Nephron (organoid): ENCODE data around the gene TPK1.

Source experiments
- H3K27ac Mint-ChIP-seq, 3 experiments: 2 replicates each; pipeline ENCODE4 v1.8.0; 2020; ENCODE audit warnings: mixed read lengths in 3 of 3, mild to moderate bottlenecking in 2 of 3, moderate library complexity in 1 of 3
- H3K27me3 Mint-ChIP-seq: 2 replicates; pipeline ENCODE4 v1.8.0; 2021; ENCODE audit warnings: low read depth, mild to moderate bottlenecking, moderate library complexity, mixed read lengths
- H3K36me3 Mint-ChIP-seq: 2 replicates; pipeline ENCODE4 v1.8.0; 2020; ENCODE audit warnings: low read depth, mixed read lengths
- H3K4me1 Mint-ChIP-seq: 2 replicates; pipeline ENCODE4 v1.8.0; 2020; ENCODE audit warnings: mixed read lengths
- H3K4me3 Mint-ChIP-seq, 3 experiments: 2 replicates each; pipeline ENCODE4 v1.8.0; 2020; ENCODE audit warnings: mild to moderate bottlenecking in 3 of 3, mixed read lengths in 3 of 3, moderate library complexity in 2 of 3
- H3K9me3 Mint-ChIP-seq: 2 replicates; pipeline ENCODE4 v1.8.0; 2020; ENCODE audit warnings: mixed read lengths
- TF ChIP-seq, protein P1 (sequence below), 3 experiments: fragments of 200-600 bp; sonication (generic); IDR thresholded peaks; one replicate each; pipeline ENCODE4 v1.5.0; 2021; ENCODE audit warnings: antibody characterized with exemption in 3 of 3; ENCODE audit not compliant: unreplicated experiment in 3 of 3

Gene TPK1

DNA sequence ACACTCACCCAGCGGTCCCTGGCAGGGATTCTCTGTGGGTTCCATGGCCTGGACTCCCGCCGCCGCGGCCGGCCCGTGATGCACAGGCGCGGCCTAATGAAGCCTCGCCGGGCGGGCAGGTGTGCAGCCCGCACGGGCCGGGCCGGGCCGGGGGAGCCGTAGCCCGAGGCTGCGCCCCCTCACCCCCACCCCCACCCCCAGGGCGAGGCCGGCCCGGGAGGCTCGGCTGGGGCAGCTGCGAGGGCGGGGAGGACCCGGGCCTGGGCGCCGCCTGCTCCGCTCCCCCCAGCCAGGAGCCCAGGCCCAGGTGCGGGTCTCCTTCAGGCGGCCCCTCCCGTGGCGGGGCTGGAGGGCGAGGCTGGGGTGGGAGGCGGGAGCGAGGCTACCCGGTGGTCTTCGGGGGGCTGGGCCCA, 432.2 kb downstream of the TPK1 start, which contains the start of gene NOBOX:
Gene NOBOX, minus strand, starts transcription at position 45 of the 413 bp plus-strand sequence.
- Mint-ChIP-seq H3K27ac (no peak within 1 kb of the TSS), H3K4me3 (no peak within 1 kb of the TSS), H3K4me1 (peaks cover 4% of the 10 kb centered on the region), H3K27me3 (peaks cover 12% of the 10 kb centered on the region), H3K36me3 (no peaks in the 10 kb centered on the region), H3K9me3 (no peaks in the 10 kb centered on the region)
- TF ChIP-seq, protein P1, sequence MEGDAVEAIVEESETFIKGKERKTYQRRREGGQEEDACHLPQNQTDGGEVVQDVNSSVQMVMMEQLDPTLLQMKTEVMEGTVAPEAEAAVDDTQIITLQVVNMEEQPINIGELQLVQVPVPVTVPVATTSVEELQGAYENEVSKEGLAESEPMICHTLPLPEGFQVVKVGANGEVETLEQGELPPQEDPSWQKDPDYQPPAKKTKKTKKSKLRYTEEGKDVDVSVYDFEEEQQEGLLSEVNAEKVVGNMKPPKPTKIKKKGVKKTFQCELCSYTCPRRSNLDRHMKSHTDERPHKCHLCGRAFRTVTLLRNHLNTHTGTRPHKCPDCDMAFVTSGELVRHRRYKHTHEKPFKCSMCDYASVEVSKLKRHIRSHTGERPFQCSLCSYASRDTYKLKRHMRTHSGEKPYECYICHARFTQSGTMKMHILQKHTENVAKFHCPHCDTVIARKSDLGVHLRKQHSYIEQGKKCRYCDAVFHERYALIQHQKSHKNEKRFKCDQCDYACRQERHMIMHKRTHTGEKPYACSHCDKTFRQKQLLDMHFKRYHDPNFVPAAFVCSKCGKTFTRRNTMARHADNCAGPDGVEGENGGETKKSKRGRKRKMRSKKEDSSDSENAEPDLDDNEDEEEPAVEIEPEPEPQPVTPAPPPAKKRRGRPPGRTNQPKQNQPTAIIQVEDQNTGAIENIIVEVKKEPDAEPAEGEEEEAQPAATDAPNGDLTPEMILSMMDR (IDR thresholded peaks at IDR 0.05; ENCODE audit: unreplicated experiment in 3 of 3), result no peak

DNA sequence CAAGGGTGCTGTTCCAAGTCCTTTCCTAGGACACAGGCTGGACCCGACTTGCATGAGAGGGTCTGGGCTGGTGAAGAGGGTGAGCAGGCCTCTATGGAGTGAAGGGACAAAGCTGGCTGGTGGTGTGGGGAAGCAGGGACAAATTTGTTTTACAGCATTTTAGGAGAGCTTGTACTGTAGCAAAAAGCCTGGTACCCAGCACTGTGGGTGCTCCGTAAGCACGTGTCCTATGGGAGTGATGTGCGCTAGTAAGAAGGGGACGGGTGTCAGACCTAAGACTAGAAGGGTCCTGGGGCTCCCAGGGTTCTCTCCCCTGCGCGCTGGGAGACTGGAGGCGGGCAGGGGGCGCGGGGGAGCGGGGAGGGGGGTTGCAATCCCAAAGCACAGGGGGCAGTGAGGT, 432.8 kb downstream of the TPK1 start:
- Mint-ChIP-seq H3K4me3 (no peak overlapping the region), H3K27me3 (peaks cover 17% of the 10 kb centered on the region), H3K36me3 (no peaks in the 10 kb centered on the region), H3K27ac (no peak overlapping the region), H3K9me3 (no peaks in the 10 kb centered on the region), H3K4me1 (peaks cover 4% of the 10 kb centered on the region)
- TF ChIP-seq, protein P1 (IDR thresholded peaks at IDR 0.05; ENCODE audit: unreplicated experiment in 3 of 3), result no peak
